ENCODE measurements around the gene INSM2. TPM values are rescaled to one million over a fixed set of nuclear protein-coding genes. Genes with fewer than 3 reads are reported as not detected.

Gene INSM2
- total and polyA plus RNA-seq, 2 of the 13 experiments (the other 11 are each of a cell fraction or from before 2014, with no cell fraction given): not detected

- TF ChIP-seq ELK4 (CRISPR knock-in tag; IDR thresholded peaks at IDR 0.05; ENCODE audit: borderline replicate concordance): no peak
- peak; percentile 89; the same call in 1 of the 2 replicates for TF ChIP-seq ZNF331 (CRISPR knock-in tag; IDR thresholded peaks at IDR 0.05)
- TF ChIP-seq, protein P1, sequence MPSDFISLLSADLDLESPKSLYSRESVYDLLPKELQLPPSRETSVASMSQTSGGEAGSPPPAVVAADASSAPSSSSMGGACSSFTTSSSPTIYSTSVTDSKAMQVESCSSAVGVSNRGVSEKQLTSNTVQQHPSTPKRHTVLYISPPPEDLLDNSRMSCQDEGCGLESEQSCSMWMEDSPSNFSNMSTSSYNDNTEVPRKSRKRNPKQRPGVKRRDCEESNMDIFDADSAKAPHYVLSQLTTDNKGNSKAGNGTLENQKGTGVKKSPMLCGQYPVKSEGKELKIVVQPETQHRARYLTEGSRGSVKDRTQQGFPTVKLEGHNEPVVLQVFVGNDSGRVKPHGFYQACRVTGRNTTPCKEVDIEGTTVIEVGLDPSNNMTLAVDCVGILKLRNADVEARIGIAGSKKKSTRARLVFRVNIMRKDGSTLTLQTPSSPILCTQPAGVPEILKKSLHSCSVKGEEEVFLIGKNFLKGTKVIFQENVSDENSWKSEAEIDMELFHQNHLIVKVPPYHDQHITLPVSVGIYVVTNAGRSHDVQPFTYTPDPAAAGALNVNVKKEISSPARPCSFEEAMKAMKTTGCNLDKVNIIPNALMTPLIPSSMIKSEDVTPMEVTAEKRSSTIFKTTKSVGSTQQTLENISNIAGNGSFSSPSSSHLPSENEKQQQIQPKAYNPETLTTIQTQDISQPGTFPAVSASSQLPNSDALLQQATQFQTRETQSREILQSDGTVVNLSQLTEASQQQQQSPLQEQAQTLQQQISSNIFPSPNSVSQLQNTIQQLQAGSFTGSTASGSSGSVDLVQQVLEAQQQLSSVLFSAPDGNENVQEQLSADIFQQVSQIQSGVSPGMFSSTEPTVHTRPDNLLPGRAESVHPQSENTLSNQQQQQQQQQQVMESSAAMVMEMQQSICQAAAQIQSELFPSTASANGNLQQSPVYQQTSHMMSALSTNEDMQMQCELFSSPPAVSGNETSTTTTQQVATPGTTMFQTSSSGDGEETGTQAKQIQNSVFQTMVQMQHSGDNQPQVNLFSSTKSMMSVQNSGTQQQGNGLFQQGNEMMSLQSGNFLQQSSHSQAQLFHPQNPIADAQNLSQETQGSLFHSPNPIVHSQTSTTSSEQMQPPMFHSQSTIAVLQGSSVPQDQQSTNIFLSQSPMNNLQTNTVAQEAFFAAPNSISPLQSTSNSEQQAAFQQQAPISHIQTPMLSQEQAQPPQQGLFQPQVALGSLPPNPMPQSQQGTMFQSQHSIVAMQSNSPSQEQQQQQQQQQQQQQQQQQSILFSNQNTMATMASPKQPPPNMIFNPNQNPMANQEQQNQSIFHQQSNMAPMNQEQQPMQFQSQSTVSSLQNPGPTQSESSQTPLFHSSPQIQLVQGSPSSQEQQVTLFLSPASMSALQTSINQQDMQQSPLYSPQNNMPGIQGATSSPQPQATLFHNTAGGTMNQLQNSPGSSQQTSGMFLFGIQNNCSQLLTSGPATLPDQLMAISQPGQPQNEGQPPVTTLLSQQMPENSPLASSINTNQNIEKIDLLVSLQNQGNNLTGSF (CRISPR knock-in tag; IDR thresholded peaks at IDR 0.05): no peak
- TF ChIP-seq, protein P2, sequence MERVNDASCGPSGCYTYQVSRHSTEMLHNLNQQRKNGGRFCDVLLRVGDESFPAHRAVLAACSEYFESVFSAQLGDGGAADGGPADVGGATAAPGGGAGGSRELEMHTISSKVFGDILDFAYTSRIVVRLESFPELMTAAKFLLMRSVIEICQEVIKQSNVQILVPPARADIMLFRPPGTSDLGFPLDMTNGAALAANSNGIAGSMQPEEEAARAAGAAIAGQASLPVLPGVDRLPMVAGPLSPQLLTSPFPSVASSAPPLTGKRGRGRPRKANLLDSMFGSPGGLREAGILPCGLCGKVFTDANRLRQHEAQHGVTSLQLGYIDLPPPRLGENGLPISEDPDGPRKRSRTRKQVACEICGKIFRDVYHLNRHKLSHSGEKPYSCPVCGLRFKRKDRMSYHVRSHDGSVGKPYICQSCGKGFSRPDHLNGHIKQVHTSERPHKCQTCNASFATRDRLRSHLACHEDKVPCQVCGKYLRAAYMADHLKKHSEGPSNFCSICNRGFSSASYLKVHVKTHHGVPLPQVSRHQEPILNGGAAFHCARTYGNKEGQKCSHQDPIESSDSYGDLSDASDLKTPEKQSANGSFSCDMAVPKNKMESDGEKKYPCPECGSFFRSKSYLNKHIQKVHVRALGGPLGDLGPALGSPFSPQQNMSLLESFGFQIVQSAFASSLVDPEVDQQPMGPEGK (CRISPR knock-in tag; IDR thresholded peaks at IDR 0.05): peak; percentile 74
- TF ChIP-seq POGZ (CRISPR knock-in tag; IDR thresholded peaks at IDR 0.05): 0 out of 2 replicates have a peak, but pooled peaks have one; percentile 27
- TF ChIP-seq FLYWCH1 (CRISPR knock-in tag; IDR thresholded peaks at IDR 0.05): no peak
- no peak for TF ChIP-seq ZNF124 (CRISPR knock-in tag; IDR thresholded peaks at IDR 0.05)
- TF ChIP-seq HBP1 (CRISPR knock-in tag; IDR thresholded peaks at IDR 0.05; ENCODE audit: low read depth): no peak
- peak; percentile 83 for TF ChIP-seq XRCC5 (optimal IDR thresholded peaks at IDR 0.05; ENCODE audit: low read length)
- no peak for TF ChIP-seq ZFP37 (CRISPR knock-in tag; IDR thresholded peaks at IDR 0.05; ENCODE audit: borderline replicate concordance)
- TF ChIP-seq SCMH1 (CRISPR knock-in tag; IDR thresholded peaks at IDR 0.05; ENCODE audit: borderline replicate concordance): no peak
- no peak for TF ChIP-seq PAF1 (CRISPR knock-in tag; IDR thresholded peaks at IDR 0.05)
- TF ChIP-seq, protein P3, sequence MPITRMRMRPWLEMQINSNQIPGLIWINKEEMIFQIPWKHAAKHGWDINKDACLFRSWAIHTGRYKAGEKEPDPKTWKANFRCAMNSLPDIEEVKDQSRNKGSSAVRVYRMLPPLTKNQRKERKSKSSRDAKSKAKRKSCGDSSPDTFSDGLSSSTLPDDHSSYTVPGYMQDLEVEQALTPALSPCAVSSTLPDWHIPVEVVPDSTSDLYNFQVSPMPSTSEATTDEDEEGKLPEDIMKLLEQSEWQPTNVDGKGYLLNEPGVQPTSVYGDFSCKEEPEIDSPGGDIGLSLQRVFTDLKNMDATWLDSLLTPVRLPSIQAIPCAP (CRISPR knock-in tag; IDR thresholded peaks at IDR 0.05; ENCODE audit: low read depth): no peak
- no peak for TF ChIP-seq ZNF512B (CRISPR knock-in tag; IDR thresholded peaks at IDR 0.05; ENCODE audit: borderline replicate concordance)
- TF ChIP-seq JDP2 (CRISPR knock-in tag; IDR thresholded peaks at IDR 0.05; ENCODE audit: borderline replicate concordance): no peak
- no peak for TF ChIP-seq CEBPB (IDR thresholded peaks at IDR 0.05; ENCODE audit: borderline replicate concordance, low read depth, low read length)
Measured at GRCh38 chr14:35492569-35493014, 41.4 kb upstream of the INSM2 start (continued).

Measured in HepG2 (cell line).